ENCODE data around the gene SLC26A1.

The SLC26A1 gene

DNA sequence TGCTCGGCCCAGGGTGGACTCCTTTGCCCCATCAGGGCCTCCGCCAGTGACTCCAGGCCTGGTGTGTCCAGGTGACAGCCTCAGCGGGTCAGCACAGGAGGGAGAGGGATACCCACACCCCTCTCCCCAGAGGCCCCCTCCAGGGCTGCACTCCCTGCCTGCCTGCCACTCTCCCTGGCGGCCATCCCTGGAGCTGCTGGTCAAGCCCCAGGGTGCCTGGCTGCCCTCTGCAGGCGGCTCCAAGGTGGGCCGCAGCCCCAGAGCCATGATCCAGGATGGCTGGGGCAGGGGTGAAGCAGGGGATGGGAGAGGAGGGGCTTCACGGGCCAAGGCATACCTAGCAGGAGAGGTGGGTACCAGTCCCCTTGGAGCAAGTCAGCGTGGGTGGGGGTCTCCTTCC is 22.0 kb upstream of the SLC26A1 start:
- no peak for DNase-seq (ENCODE audit: low read depth, low spot score)
- CTCF ChIA-PET = no interaction called here
- no peak overlapping the region for H3K4me3 ChIP-seq (ENCODE audit: low read depth, low read length)
- TF ChIP-seq, protein P1, sequence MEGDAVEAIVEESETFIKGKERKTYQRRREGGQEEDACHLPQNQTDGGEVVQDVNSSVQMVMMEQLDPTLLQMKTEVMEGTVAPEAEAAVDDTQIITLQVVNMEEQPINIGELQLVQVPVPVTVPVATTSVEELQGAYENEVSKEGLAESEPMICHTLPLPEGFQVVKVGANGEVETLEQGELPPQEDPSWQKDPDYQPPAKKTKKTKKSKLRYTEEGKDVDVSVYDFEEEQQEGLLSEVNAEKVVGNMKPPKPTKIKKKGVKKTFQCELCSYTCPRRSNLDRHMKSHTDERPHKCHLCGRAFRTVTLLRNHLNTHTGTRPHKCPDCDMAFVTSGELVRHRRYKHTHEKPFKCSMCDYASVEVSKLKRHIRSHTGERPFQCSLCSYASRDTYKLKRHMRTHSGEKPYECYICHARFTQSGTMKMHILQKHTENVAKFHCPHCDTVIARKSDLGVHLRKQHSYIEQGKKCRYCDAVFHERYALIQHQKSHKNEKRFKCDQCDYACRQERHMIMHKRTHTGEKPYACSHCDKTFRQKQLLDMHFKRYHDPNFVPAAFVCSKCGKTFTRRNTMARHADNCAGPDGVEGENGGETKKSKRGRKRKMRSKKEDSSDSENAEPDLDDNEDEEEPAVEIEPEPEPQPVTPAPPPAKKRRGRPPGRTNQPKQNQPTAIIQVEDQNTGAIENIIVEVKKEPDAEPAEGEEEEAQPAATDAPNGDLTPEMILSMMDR (IDR thresholded peaks at IDR 0.05; ENCODE audit: insufficient read depth, low read length, missing control alignments) = no peak
- POLR2A ChIA-PET = no interaction called here

DNA sequence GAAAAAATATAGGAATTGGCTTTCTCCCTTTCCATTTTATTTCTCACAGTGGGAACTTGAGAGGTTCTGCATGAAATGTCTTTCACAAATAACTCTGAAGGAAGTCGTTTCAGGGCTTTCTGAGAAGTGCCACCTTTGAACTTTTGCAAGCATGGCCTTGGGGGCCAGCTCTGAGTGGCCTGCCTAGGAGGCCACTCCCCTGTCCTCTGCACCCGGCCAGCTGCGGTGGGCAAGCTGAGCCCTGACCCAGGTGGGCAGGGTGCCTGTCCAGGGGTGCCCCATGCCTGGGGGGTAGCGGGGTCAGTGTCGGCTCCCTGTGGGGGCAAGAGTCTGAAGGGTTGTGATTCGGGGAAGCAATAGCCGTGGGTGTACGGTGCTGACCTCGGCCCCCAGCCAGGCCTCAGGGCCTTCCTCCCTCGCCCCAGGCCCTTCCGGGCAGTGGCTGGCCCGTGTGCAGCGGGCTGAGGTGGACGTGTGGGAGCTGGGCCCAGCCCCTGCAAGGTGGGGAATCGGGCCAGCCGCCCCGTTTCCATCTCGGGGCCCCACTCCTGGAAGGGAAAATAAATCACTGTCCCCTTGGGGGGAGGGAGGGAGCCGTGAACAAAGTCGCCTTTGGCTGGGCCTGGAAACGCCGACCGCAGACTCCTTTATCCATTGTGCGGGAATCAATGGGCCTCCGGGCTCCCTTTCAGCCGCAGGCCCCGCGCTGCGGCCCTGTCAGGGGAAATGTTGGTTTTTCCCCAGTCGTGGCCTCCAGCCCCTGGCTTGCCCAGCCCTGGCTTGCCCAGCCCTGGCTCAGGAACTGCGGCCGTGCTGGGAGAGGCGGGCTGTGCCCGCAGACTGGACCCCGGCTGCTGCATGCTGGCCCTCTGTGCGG is 21.3 kb upstream of the SLC26A1 start:
- ChIA-PET POLR2A (interaction anchor here (0.5 kb wide), 1 partner anchor 31 kb away, joined by 3 read pairs; no protein-coding TSS in a partner anchor), CTCF (no interaction called here)
- TF ChIP-seq, protein P1 (IDR thresholded peaks at IDR 0.05; ENCODE audit: insufficient read depth, low read length, missing control alignments) = no peak
- no peak overlapping the region for H3K4me3 ChIP-seq (ENCODE audit: low read depth, low read length)
- no peak for DNase-seq (ENCODE audit: low read depth, low spot score)

DNA sequence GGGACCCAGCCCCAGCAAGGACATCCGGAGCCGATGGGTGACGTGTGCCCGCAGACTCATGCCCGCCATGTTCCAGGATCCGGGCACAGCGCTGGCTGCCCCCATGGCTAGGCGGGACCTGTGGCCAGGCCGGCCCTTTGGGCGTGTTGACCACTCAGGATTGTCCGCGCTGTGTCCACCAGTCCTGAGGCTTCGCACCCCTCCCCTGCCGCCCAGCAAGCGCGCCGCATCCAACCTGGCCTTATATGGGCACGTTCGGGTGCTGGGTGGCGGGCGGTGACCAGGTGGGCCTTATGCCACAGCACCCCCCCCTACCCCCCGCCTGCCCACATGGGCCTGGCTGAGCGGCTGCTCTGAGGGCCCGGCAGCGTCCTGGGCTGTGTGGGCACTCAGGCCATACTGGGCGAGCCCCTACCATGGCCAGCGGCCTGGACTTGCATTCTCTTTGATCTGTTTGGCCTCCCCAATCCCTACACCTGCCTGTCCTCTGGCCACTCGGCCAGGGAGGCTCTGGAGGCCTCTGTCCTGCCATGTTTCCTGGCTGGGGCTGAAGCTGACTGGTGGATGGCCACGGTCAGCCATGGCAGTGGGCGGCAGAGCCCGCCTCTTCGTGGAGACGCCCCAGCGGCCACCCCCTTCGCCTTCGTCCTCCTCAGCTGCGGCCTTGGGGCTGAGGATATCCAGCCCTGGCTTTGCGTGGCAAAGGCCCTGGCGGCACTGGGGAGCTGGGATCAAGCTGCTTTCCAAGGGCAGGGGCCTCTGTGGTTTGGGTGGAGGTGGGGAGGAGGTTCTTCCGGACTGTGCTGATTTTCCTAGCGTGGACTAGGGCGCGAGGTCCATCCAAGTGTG is 20.2 kb upstream of the SLC26A1 start:
- TF ChIP-seq, protein P1 (IDR thresholded peaks at IDR 0.05; ENCODE audit: insufficient read depth, low read length, missing control alignments) = no peak
- CTCF ChIA-PET = no interaction called here
- no peak for DNase-seq (ENCODE audit: low read depth, low spot score)
- POLR2A ChIA-PET = interaction anchor here (0.5 kb wide), 1 partner anchor 32 kb away, joined by 3 read pairs; no protein-coding TSS in a partner anchor
- H3K4me3 ChIP-seq (ENCODE audit: low read depth, low read length) = no peak overlapping the region; the same call in 1 of the 2 replicates

DNA sequence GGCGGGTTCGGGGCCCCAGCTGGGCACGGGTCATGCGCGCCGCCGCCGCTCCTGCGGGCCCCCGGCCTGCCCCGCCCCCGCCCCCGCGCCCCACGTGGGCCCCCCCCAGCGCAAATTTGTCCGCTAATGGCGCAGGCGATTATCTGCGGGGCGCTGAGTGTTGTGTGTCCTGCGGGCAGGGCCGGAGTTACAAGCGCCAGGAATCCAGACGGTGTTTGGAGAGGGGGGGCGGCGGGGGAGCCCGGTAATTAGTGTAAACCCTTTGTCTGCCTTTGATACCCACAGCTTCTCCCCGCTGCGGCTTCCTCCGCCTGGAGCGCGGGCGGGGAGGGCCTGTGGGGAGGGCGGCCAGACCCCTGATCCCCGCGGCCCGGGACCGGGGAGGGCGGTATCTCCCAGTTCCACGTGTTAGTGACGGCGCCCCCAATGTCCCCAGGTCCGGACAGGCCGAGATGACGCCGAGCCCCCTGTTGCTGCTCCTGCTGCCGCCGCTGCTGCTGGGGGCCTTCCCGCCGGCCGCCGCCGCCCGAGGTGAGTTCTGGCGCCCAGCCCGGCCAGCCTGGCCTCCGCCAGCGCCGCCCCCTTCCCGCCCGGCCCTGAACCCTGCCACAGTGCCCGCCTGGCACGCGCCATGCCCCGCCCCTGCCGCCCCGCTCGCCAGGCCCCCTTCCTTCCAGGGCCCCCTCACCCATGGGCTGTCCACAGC is 19.0 kb upstream of the SLC26A1 start:
- POLR2A ChIA-PET = no interaction called here
- TF ChIP-seq, protein P1 (IDR thresholded peaks at IDR 0.05; ENCODE audit: insufficient read depth, low read length, missing control alignments) = no peak
- DNase-seq (ENCODE audit: low read depth, low spot score) = no peak
- CTCF ChIA-PET = no interaction called here
- peak overlapping the region; percentile 61 for H3K4me3 ChIP-seq (ENCODE audit: low read depth, low read length)

DNA sequence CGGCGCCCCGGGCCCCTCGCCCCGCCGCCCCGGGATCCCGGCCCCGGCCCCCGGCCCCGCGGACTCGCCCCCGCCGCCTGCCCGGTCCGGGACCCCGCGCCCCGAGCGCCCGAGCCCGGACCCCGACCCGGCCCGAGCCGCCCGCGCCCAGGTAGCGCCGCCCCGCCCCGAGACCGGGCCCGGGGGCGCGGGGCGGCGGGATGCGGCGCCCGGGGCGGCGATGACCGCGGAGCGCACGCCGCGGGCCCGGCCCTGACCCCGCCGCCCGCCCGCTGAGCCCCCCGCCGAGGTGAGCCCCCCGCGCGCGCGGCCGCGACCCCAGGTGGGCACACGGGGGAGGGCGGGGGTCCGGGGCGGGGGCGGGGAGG is 18.4 kb upstream of the SLC26A1 start:
- CTCF ChIA-PET = no interaction called here
- H3K4me3 ChIP-seq (ENCODE audit: low read depth, low read length) = peak overlapping the region; percentile 61
- TF ChIP-seq, protein P1 (IDR thresholded peaks at IDR 0.05; ENCODE audit: insufficient read depth, low read length, missing control alignments) = no peak
- POLR2A ChIA-PET = no interaction called here
- no peak for DNase-seq (ENCODE audit: low read depth, low spot score)
